Measurements from ENCODE around the gene CKMT2.

- TF ChIP-seq CTCF (conservative IDR thresholded peaks at IDR 0.05; ENCODE audit: low read depth, low read length) (no peak), EZH2 (IDR thresholded peaks at IDR 0.05; ENCODE audit: low read length, unreplicated experiment) (no peak)
Observed at GRCh38 chr5:81250004-81250403, 16.9 kb downstream of the CKMT2 start.
